ENCODE data around the gene ITFG1. TPM values are rescaled to one million over a fixed set of nuclear protein-coding genes. Genes with fewer than 3 reads are reported as not detected.

The ITFG1 gene
- total RNA-seq, 2 donors from 2014 or later = 47.7 to 68.6 TPM

- TF ChIP-seq CTCF (IDR thresholded peaks at IDR 0.05) = no peak
- no peak for ATAC-seq (ENCODE audit: insufficient number of reproducible peaks, low FRiP score, low read depth)
- H3K27me3 ChIP-seq (replicated peaks; ENCODE audit: insufficient read depth) = no peaks in the 10 kb centered on the region
- H3K9me3 ChIP-seq = no peaks in the 10 kb centered on the region
- H3K4me1 ChIP-seq (ENCODE audit: control insufficient read depth in 1 of 2, low read depth in 2 of 2) = peaks cover 10 to 28% of the 10 kb centered on the region in 2 donors
- DNase-seq (ENCODE audit: low spot score) = no peak
- no peaks in the 10 kb centered on the region for H3K36me3 ChIP-seq
- no peak overlapping the region for H3K4me3 ChIP-seq
- H3K27ac ChIP-seq = no peak overlapping the region
Measured at GRCh38 chr16:47467501-47467900, 6.6 kb upstream of the ITFG1 start.

- Histone ChIP-seq H3K36me3 (no peaks in the 10 kb centered on the region), H3K4me3 (no peak overlapping the region), H3K4me1 (ENCODE audit: control insufficient read depth in 1 of 2, low read depth in 2 of 2) (peaks cover 14 to 34% of the 10 kb centered on the region in 2 donors), H3K27ac (no peak overlapping the region), H3K27me3 (replicated peaks; ENCODE audit: insufficient read depth) (no peaks in the 10 kb centered on the region), H3K9me3 (no peaks in the 10 kb centered on the region)
- no peak for TF ChIP-seq CTCF (IDR thresholded peaks at IDR 0.05)
- no peak for ATAC-seq (ENCODE audit: insufficient number of reproducible peaks, low FRiP score, low read depth)
- no peak for DNase-seq (ENCODE audit: low spot score)
Measured at GRCh38 chr16:47465919-47466630, 5.2 kb upstream of the ITFG1 start.

- DNase-seq (ENCODE audit: low spot score) = no peak
- Histone ChIP-seq H3K36me3 (no peaks in the 10 kb centered on the region), H3K27ac (no peak overlapping the region), H3K4me1 (ENCODE audit: control insufficient read depth in 1 of 2, low read depth in 2 of 2) (peaks cover 26 to 47% of the 10 kb centered on the region in 2 donors), H3K4me3 (no peak overlapping the region), H3K9me3 (no peaks in the 10 kb centered on the region), H3K27me3 (replicated peaks; ENCODE audit: insufficient read depth) (no peaks in the 10 kb centered on the region)
- TF ChIP-seq CTCF (IDR thresholded peaks at IDR 0.05) = no peak
- ATAC-seq (ENCODE audit: insufficient number of reproducible peaks, low FRiP score, low read depth) = no peak
Measured at GRCh38 chr16:47463771-47464624, 3.1 kb upstream of the ITFG1 start.

GRCh38 chr16:47461598-47462266 lies 869 bp upstream of the ITFG1 start:
- Histone ChIP-seq H3K4me1 (ENCODE audit: control insufficient read depth in 1 of 2, low read depth in 2 of 2) (peaks cover 26 to 47% of the 10 kb centered on the region in 2 donors), H3K36me3 (no peaks in the 10 kb centered on the region), H3K27me3 (replicated peaks; ENCODE audit: insufficient read depth) (no peaks in the 10 kb centered on the region), H3K9me3 (no peaks in the 10 kb centered on the region), H3K4me3 (peak overlapping the region; percentile 77), H3K27ac (peak overlapping the region; percentile 98 to 99)
- no peak for DNase-seq (ENCODE audit: low spot score)
- peak; percentile 29 for ATAC-seq (ENCODE audit: insufficient number of reproducible peaks, low FRiP score, low read depth)
- no peak for TF ChIP-seq CTCF (IDR thresholded peaks at IDR 0.05)

GRCh38 chr16:47460359-47460710 lies 528 bp downstream of the ITFG1 start:
- TF ChIP-seq CTCF (IDR thresholded peaks at IDR 0.05) = no peak
- Histone ChIP-seq H3K4me3 (peak overlapping the region; percentile 77), H3K9me3 (no peaks in the 10 kb centered on the region), H3K27me3 (replicated peaks; ENCODE audit: insufficient read depth) (no peaks in the 10 kb centered on the region), H3K27ac (peak overlapping the region; percentile 98 to 99), H3K36me3 (no peaks in the 10 kb centered on the region), H3K4me1 (ENCODE audit: control insufficient read depth in 1 of 2, low read depth in 2 of 2) (peaks cover 26 to 47% of the 10 kb centered on the region in 2 donors)
- DNase-seq (ENCODE audit: low spot score) (no peak), ATAC-seq (ENCODE audit: insufficient number of reproducible peaks, low FRiP score, low read depth) (no peak)
